Lung (tissue), 12 donors: ENCODE measurements around the gene GINS1. TPM values are rescaled to one million over a fixed set of nuclear protein-coding genes. Genes with fewer than 3 reads are reported as not detected.

Experiments used
- ATAC-seq: fragments of 200-7000 bp; cut with Tn5 transposase; one replicate; pipeline ENCODE4 v1.9.1; 2020; ENCODE audit warnings: moderate number of reproducible peaks; ENCODE audit not compliant: insufficient read depth, low FRiP score
- DNase-seq, 3 donors: peaks; one replicate each; pipeline ENCODE4 v3.0.0-alpha.2; 2013 to 2017
- H3K27ac ChIP-seq, 2 donors: one replicate each; pipeline ENCODE4 v1.5.1; 2013; ENCODE audit warnings: mild to moderate bottlenecking in 2 of 2, moderate library complexity in 2 of 2, control low read depth in 1 of 2, inconsistent platforms in 1 of 2, low read depth in 1 of 2, low read length in 1 of 2
- H3K27me3 ChIP-seq, 3 donors: one replicate each; pipeline ENCODE4 v1.5.1; 2013; ENCODE audit warnings: low read length in 2 of 3; ENCODE audit not compliant: control insufficient read depth in 3 of 3, insufficient read depth in 3 of 3
- H3K36me3 ChIP-seq, 4 donors: one replicate each; pipeline ENCODE4 v1.5.1; 2013; ENCODE audit warnings: low read length in 4 of 4, mild to moderate bottlenecking in 1 of 4, moderate library complexity in 1 of 4; ENCODE audit not compliant: control insufficient read depth in 4 of 4, insufficient read depth in 4 of 4
- H3K4me1 ChIP-seq, 5 donors: one replicate each; pipeline ENCODE4 v1.5.1; 2013; ENCODE audit warnings: low read length in 5 of 5, mild to moderate bottlenecking in 2 of 5, moderate library complexity in 1 of 5; ENCODE audit not compliant: control insufficient read depth in 5 of 5, insufficient read depth in 5 of 5
- H3K4me3 ChIP-seq: one replicate; pipeline ENCODE4 v1.5.1; 2013; ENCODE audit warnings: mild to moderate bottlenecking, control low read depth, moderate library complexity
- H3K9ac ChIP-seq, 2 donors: one replicate each; pipeline ENCODE4 v1.5.1; 2013; ENCODE audit warnings: low read length in 2 of 2, control low read depth in 1 of 2; ENCODE audit not compliant: insufficient read depth in 1 of 2
- H3K9me3 ChIP-seq, 4 donors: one replicate each; pipeline ENCODE4 v1.5.1; 2013; ENCODE audit warnings: low read length in 3 of 4, mild to moderate bottlenecking in 1 of 4, moderate library complexity in 1 of 4; ENCODE audit not compliant: control insufficient read depth in 4 of 4, insufficient read depth in 3 of 4
- WGBS, 2 donors: extraction: QIAGEN DNeasy Blood & Tissue Kit; methylation state at CpG; one replicate each; pipeline ENCODE4 v1.1.7; 2013; 5-methylcytosine and 5-hydroxymethylcytosine counted together
- polyA plus RNA-seq, 2 donors: library from polyadenylated mRNA; stranded (reverse); fragments of 200-250 nt; gene quantifications; one replicate each; pipeline ENCODE4 v1.2.1, GENCODE V29; 2013
- total RNA-seq, 2 donors: library from RNA; depleted of rRNA in 1 of 2; stranded (reverse); fragments of >200 nt in 1 of 2; gene quantifications; one replicate each; pipeline ENCODE4 v1.2.1, GENCODE V29; 2014 to 2021
- TF ChIP-seq, protein P1 (sequence below): IDR thresholded peaks from 2 replicates; pipeline ENCODE4 v1.5.1; 2012; ENCODE audit warnings: mild to moderate bottlenecking; ENCODE audit errors: control extremely low read depth, extremely low read depth
- donor health status: control.
- donor health status: control.
- donor health status: Bipolar disorder and iron deficiency.
- donor health status: healthy.
- donor health status: DM: yes; HTN: yes; CAD: no.

Gene GINS1
- total and polyA plus RNA-seq, 4 donors = 0.87 to 3.3 (median 2.4) TPM

DNA sequence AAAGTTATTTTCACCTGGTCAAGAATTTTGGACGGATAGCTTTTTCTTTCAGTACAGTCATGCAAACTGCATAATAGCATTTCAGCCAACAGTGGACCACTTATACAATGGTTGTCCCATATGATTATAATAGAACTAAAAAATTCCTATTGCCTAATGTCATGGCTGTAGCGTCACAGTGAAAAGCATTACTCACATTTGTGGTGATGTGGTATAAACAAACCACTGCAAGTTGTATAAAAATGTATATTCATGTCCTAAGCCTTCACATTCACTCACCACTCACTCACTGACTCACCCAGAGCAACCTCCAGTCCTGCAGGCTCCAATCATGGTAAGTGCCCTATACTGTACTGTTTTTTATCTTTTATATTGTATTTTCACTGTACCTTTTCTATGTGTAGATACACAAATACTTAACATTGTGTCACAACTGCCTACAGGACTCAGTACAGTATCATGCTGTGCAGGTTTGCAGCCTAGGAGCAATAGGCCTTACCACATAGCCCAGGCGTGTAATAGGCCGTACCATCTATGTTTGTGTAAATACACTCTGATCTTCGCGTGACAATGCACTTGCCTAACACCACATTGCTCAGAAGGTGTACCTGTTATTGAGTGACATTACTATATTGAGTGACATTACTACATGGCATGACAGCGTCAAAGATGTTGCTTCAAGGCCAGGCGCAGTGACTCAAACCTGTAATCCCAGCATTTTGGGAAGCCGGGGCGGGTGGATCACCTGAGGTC is 34.7 kb upstream of the GINS1 start:
- ATAC-seq = no peak

DNA sequence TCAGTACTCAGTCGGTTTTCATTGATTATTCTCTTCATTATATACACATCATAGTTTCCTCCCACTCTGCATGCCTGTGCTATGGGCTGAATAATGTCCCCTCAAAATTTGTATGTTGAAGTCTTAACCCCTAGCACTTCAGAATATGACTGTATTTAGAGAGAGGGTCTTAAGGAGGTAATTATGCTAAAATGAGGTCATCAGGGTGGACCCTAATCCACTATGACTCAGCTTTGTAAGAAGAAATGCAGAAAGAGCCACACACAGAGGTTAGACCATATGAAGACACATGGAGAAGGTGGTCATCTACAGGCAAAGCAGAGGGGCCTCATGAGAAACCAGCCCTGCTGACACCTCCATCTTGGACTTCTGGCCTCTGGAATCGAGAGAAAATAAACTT is 32.6 kb upstream of the GINS1 start:
- ATAC-seq (no peak), DNase-seq (no peak)
- Histone ChIP-seq H3K9me3 (peaks cover 0 to 2% (median 0%) of the 10 kb centered on the region in 4 donors), H3K27ac (no peak overlapping the region), H3K9ac (no peak overlapping the region), H3K27me3 (no peaks in the 10 kb centered on the region), H3K4me3 (no peak overlapping the region), H3K36me3 (no peaks in the 10 kb centered on the region), H3K4me1 (peaks cover 0 to 5% (median 0%) of the 10 kb centered on the region in 5 donors)
- TF ChIP-seq, protein P1, sequence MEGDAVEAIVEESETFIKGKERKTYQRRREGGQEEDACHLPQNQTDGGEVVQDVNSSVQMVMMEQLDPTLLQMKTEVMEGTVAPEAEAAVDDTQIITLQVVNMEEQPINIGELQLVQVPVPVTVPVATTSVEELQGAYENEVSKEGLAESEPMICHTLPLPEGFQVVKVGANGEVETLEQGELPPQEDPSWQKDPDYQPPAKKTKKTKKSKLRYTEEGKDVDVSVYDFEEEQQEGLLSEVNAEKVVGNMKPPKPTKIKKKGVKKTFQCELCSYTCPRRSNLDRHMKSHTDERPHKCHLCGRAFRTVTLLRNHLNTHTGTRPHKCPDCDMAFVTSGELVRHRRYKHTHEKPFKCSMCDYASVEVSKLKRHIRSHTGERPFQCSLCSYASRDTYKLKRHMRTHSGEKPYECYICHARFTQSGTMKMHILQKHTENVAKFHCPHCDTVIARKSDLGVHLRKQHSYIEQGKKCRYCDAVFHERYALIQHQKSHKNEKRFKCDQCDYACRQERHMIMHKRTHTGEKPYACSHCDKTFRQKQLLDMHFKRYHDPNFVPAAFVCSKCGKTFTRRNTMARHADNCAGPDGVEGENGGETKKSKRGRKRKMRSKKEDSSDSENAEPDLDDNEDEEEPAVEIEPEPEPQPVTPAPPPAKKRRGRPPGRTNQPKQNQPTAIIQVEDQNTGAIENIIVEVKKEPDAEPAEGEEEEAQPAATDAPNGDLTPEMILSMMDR = no peak
- WGBS, 2 donors = 93 to 97% methylated on average over 2 of the region's 2 CpGs

More for the DNA sequence above, 34.7 kb upstream of the GINS1 start:
- Histone ChIP-seq H3K9ac (no peak overlapping the region), H3K4me3 (no peak overlapping the region), H3K4me1 (peaks cover 0 to 4% (median 0%) of the 10 kb centered on the region in 5 donors), H3K36me3 (no peaks in the 10 kb centered on the region), H3K27me3 (no peaks in the 10 kb centered on the region), H3K9me3 (peaks cover 0 to 2% (median 0%) of the 10 kb centered on the region in 4 donors), H3K27ac (no peak overlapping the region)
- no peak for DNase-seq
- 93 to 95% methylated on average over 10 of the region's 10 CpGs for WGBS, 2 donors
- TF ChIP-seq, protein P1 = no peak

GRCh38 chr20:25376236-25376635 is 31.2 kb upstream of the GINS1 start:
- H3K36me3 ChIP-seq = peaks cover 0 to 2% (median 0%) of the 10 kb centered on the region in 4 donors
- no peak for ATAC-seq

More at GRCh38 chr20:25376236-25376635, 31.2 kb upstream of the GINS1 start:
- TF ChIP-seq, protein P1 = no peak
- Histone ChIP-seq H3K4me3 (no peak overlapping the region), H3K9me3 (peaks cover 0 to 2% (median 0%) of the 10 kb centered on the region in 4 donors), H3K4me1 (peaks cover 0 to 4% (median 0%) of the 10 kb centered on the region in 5 donors), H3K9ac (no peak overlapping the region), H3K27ac (no peak overlapping the region), H3K27me3 (no peaks in the 10 kb centered on the region)
- WGBS, 2 donors = 95 to 97% methylated on average over 4 of the region's 4 CpGs
- no peak for DNase-seq
